Stimulated activated CD4-positive, alpha-beta T cell treated with anti-CD3 and anti-CD28 coated beads, Interleukin-4, amount 100 ng/mL, for 48 hours (primary cell): ENCODE results near the gene ABHD15.
"Not testable (repeated sequence)": the region's sequence is repeated elsewhere in the genome, so short reads cannot be mapped to it uniquely, and the experiment has no call there.

Experiments used
- DNase-seq, 2 donors: peaks; one replicate each; pipeline ENCODE4 v3.0.0-alpha.2; 2020; ENCODE audit warnings: low read depth in 2 of 2

Gene ABHD15

GRCh38 chr17:29568331-29569244 is 1.8 kb upstream of the ABHD15 start, which contains the start of gene TP53I13:
Gene TP53I13 (plus strand): TSS chr17:29568701. CDS start chr17:29568759, 58 bp downstream.
- peak; percentile 82 to 88 for DNase-seq

GRCh38 chr17:29567554-29568330 is 905 bp upstream of the ABHD15 start:
- peak; percentile 73 to 77 for DNase-seq

GRCh38 chr17:29567304-29567553 is 392 bp upstream of the ABHD15 start:
- no peak for DNase-seq

- peak; percentile 48 to 54 for DNase-seq
These were observed 979 bp downstream of the ABHD15 start for GRCh38 chr17:29565643-29566472.

DNA sequence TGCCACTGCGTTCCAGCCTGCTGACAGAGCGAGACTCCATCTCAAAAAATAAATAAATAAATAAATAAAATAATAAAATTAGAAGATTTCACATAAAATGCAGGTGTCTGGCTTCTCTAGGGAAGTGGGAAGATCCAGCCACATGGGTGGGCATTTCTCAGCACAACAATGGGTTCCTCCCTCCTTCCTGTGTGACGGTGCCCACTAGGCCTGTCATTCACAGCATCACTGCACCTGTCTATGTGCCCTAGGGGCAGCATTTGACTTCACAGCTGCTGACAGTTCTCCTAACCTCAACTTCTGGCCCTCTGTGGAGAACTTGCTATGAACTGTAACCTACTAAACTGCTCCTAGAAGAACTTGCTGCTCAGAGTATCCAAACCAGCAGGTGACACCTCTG is 3.0 kb downstream of the ABHD15 start:
- DNase-seq, result no peak

DNA sequence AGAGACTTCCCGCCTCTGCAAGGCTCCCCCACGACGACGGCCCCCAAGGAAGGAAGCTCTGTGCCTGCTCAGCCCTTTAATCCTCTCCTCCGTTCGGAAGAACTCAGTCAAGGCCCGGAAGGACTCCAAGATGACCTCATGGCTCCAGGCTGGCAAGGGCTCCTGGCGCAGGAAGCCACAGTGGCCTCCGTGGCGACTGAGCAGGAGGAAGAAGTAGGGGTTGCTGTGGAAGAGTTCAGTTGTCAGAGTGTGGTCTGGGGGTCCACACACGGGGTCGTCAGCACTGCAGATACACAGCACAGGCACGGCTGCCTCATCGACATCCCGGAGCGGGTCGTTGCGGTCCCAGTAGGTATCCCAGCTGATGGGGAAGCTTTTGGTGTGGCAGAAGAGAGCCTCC is 4.2 kb downstream of the ABHD15 start:
- no peak for DNase-seq

GRCh38 chr17:29561554-29562517 is 5.0 kb downstream of the ABHD15 start:
- no peak for DNase-seq

- no peak for DNase-seq
These were observed 6.5 kb downstream of the ABHD15 start for GRCh38 chr17:29560316-29560715.

GRCh38 chr17:29559640-29560039 is 7.2 kb downstream of the ABHD15 start:
- DNase-seq, result no peak

DNA sequence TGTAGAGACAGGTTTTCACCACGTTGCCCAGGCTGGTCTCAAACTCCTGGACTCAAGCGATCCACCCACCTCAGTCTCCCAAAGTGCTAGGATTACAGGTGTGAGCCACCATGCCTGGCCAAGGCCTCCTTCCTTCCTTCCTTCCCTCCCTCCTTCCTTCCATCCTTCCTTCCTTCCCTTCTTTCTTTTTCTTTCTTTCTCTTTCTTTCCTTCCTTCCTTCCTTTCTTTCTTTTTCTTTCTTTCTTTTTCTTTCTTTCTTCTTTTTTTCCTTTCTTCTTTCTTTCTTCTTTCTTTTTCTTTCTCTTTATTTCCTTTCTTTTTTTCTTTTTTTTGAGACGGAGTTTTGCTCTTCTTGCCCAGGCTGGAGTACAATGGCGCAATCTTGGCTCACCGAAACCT is 8.7 kb downstream of the ABHD15 start:
- not testable (repeated sequence) for DNase-seq

- no peak for DNase-seq
These were observed 9.1 kb downstream of the ABHD15 start for GRCh38 chr17:29557739-29558116.

DNA sequence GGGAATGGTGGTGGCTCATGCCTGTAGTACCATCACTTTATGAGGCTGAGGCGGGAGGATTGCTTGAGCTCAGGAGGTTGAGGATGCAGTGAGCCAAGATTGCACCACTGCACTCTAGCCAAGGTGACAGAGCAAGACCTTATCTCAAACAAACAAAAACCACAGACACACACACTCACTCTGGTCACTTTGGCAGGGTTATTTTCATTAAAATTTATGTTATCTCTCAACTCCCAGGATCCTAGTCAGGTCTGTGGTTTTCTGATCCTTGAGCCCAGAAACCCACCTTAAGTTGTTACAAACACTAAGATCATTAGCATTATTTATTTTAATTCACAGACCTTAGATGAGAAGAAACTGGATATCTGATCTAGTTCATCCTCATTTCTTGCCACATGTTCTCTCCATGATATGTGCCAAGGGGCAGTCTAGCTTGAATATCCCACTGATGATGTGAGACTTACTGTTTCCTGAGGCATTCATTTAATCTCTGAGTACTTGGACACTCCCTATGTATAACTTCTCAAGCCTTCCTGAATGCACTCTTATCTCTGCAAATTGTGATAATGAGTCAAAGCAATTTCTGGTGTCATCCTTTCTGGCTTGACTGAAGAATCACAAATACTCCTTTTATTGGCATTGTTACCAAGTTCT is 9.6 kb downstream of the ABHD15 start:
- no peak for DNase-seq

GRCh38 chr17:29555840-29556239 is 11.0 kb downstream of the ABHD15 start:
- no peak for DNase-seq

DNA sequence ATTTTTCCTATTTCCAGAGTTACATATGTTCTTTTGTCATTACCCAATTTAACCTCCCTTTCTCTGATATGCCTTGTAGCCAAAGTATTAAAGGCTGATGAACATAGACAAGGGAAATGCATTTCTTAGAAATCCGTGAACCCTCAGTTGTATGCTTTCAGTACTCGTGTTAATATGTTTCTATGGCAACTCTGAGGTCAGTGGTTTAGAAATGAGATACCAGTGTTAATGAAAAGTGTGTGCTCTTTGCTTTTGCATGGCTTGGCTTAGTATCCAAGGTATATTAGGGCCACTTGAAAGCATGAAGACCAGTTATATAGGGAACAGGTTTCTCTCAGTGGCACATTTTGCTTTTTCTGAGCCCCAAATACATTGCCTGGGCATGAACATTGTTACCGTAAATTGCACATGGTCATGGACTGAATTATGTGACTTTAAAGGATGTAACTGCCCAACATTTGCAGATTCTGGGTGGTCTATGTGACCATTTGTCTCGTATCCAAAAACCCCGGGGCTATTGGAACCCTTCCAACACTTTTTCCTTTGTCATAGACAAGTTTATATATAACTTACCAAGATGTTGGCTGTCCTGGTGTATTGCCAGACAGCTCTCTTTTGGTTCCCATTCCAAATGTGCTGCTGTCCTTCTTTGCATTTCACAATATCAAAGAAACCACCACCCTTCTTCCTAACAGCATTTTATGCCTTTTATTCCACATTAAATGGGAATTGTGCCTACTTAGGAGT is 17.5 kb downstream of the ABHD15 start:
- DNase-seq, result no peak

GRCh38 chr17:29546830-29547229 is 20.0 kb downstream of the ABHD15 start:
- DNase-seq, result no peak

DNA sequence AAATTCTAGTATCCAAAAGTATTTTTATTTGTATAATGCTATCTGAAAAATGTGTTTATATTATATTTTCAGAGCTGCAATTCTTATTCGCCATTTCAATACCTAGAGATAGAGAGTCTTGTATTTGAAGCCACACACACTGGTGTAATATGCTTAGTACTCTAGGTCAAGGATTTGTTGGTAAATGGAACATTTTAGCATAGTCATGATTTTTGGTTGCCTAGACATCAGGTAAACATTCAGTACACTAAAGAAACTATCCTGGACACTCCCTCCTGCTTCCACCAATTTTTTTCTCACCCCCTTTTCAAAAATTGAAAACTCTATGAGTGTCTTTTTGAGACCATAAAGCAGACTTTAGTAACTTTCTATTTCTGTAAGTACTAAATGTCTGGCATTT is 20.8 kb downstream of the ABHD15 start:
- no peak for DNase-seq

DNA sequence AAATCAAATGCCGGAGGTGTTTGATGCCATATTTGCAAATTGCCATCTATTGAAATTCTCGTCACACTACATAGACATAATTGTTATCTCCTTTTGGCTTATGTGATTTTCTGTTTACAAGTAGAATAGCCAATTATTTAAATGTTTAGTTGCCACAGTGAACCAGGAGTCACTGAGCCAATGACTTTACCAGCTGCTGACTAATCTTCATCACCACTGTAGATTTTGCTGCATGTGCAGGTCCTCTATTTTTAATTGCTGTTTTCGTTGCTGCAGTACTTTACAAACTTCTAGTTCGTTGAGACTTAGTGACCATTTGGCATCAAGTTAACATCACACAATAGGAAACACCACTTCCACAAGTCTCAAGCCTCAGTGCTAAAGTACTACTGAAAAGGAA is 22.8 kb downstream of the ABHD15 start:
- no peak for DNase-seq

GRCh38 chr17:29533976-29534375 is 32.9 kb downstream of the ABHD15 start:
- no peak for DNase-seq

DNA sequence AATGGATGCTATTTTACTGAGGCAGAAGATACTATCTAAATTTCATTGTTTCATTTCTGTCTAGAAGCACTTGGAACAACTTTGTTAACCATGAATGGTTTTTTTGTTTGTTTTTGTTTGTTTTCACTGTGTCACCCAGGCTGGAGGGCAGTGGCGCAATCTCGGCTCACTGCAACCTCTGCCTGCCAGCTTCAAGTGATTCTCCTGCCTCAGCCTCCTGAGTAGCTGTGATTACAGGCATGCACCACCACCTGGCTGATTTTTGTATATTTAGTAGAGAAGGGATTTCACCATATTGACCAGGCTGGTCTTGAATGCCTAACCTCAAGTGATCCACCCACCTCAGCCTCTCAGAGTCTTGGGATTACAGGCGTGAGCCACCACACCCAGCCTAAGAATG is 40.5 kb downstream of the ABHD15 start:
- no peak for DNase-seq

GRCh38 chr17:29524692-29525091 is 42.1 kb downstream of the ABHD15 start:
- no peak for DNase-seq
